CD1c-positive myeloid dendritic cell (primary cell): Measurements from ENCODE around the gene TPTE2.
"Not testable (repeated sequence)": the region's sequence is repeated elsewhere in the genome, so short reads cannot be mapped to it uniquely, and the experiment has no call there.

Source experiments
- DNase-seq: peaks from one replicate; pipeline ENCODE4 v3.0.0-alpha.2; 2016; ENCODE audit errors: extremely low spot score

TPTE2 gene

GRCh38 chr13:19567820-19568534, 6.6 kb upstream of the TPTE2 start:
- no peak for DNase-seq

DNA sequence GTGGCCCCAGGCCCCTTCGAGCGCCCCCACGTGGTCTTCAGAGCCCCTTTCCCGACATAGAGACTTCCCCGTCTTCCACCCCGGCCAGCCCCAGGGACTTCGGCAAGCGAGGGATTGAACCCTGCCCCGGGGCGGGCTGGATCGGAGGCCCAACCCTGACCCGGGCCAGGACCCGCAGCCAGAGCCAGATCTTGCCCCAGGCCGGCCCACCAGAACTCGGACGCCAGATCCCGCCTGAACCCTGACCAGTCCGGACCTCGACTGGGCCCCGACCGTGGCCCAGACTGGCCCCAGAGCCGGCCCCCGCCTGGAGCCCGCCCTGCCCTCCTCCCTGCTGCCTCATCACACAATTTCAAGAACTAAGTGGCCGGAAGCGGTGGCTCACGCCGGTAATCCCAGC, 253 bp upstream of the TPTE2 start:
- no peak for DNase-seq

DNA sequence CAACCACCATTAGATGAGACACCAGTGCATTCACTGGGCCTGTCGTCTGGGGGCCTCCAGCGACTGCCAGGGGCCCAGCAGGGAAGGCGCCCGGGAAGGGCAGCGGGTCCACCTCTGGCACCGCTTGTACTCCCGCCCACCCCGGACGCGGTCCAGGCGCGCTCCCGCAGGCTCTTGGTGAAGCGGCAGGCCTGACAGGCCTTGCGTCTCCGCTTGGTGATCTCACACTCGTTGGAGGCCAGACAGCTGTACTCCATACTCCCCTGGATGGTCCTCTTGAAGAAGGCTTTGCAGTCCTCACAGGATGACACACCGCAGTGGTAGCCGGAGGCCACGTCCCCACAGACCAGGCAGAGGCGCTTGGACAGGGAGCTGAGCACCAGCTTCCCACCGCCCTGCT, 660 bp downstream of the TPTE2 start:
- DNase-seq, result not testable (repeated sequence)

GRCh38 chr13:19559739-19560138, 1.6 kb downstream of the TPTE2 start:
- DNase-seq, result not testable (repeated sequence)

- not testable (repeated sequence) for DNase-seq
Measured at GRCh38 chr13:19557287-19557686, 4.0 kb downstream of the TPTE2 start.

- DNase-seq, result not testable (repeated sequence)
Measured at GRCh38 chr13:19549245-19549644, 12.1 kb downstream of the TPTE2 start.

DNA sequence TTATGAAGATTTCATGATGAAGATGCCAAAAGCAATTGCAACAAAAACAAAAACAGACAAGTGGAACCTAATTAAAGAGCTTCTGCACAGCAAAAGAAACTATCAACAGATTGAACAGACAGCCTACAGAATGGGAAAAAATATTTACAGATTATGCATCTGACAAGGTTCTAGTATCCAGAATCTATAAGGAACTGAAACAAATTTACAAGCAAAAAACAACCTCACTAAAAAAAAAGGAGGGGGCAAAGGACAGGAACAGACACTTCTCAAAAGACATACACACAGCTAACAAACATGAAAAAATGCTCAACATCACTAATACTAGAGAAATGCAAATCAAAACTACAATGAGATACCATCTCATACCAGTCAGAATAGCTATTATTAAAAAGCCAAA, 35.7 kb downstream of the TPTE2 start:
- DNase-seq, result not testable (repeated sequence)

DNA sequence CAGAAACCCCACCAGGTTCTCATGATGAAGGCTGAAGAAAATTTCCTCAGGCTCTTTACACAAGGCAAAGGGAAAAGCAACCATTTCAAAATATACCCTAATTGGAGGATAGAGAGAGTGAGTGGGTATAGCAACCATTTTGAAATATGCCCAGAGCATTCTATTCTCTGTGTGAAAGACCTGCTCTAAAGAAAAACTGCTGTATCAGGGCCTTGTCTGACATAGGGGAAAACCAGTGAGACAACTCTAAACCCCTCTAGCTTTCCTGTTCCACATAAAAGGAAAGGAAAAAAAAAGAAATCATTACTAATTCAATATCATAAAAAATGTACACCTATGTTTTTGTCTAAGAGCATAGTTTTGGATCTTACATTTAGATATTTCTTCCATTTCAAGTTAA, 42.3 kb downstream of the TPTE2 start:
- no peak for DNase-seq

DNA sequence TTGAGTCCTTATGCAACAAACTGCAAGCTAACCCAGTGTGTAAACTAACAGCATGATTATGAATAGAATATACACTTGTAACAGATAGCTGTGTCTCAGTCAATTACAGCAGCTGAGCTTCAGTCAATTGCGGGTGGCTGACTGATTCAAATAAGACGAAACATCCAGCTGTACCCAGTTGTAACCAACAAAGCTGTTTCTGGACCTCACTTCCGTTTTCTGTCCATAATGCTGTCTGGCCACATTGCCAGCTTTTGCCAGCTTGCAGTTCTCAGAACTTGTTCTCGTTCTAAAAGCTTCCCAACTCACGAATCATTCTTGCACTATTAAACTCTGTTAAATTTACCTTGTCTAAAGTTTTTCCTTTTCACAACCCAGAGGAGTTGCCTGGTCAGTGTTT, 53.7 kb downstream of the TPTE2 start:
- DNase-seq, result not testable (repeated sequence)

- DNase-seq, result not testable (repeated sequence)
Measured at GRCh38 chr13:19460126-19460525, 101.2 kb downstream of the TPTE2 start.

GRCh38 chr13:19439056-19439686, 122.2 kb downstream of the TPTE2 start:
- DNase-seq, result peak; percentile 3

- not testable (repeated sequence) for DNase-seq
Measured at GRCh38 chr13:19437780-19438179, 123.6 kb downstream of the TPTE2 start.

GRCh38 chr13:19422236-19422635, 139.1 kb downstream of the TPTE2 start:
- DNase-seq, result not testable (repeated sequence)

GRCh38 chr13:19412494-19412893, 148.8 kb downstream of the TPTE2 start:
- not testable (repeated sequence) for DNase-seq

GRCh38 chr13:19382746-19383511, 178.4 kb downstream of the TPTE2 start:
- DNase-seq, result not testable (repeated sequence)

DNA sequence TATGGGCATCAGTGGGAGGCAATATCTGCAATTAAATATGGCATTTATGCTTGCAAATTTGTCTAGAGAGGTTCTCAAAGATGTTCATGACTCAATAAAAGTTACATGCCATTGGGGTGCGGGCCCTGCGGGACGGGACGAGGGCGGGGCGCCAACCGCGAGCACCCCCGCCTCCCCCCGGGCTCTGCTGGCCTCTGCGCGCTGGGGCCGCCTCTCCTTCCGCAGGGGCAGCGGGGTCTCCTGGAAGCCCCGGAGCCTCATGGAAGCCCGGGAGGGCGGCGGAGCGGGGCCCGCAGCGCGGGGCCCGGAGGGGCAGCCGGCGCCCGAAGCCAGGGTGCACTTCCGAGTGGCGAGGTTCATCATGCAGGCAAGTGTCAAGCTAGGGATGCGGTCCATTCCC, 179.2 kb downstream of the TPTE2 start:
- DNase-seq, result no peak
